Activated naive CD4-positive, alpha-beta T cell treated with anti-CD3 and anti-CD28 coated beads for 36 hours (primary cell): Measurements from ENCODE around the gene OR10A6. TPM values are rescaled to one million over a fixed set of nuclear protein-coding genes. Genes with fewer than 3 reads are reported as not detected.

Experiments used
- CTCF ChIA-PET: fragments of 350-600 bp; sonication (Branson Sonifier 250); formaldehyde crosslinking; loops from one replicate; lab custom pipeline; 2021; ENCODE audit warnings: antibody characterized with exemption; lab: Charles Lee
- DNase-seq: peaks from one replicate; pipeline ENCODE4 v3.0.0-alpha.2; 2020
- H3K27ac Mint-ChIP-seq: one replicate; pipeline ENCODE4 v1.8.0; 2021; ENCODE audit warnings: mild to moderate bottlenecking, mixed read lengths
- H3K27me3 Mint-ChIP-seq: one replicate; pipeline ENCODE4 v1.8.0; 2021; ENCODE audit warnings: low read depth, mixed read lengths
- H3K36me3 Mint-ChIP-seq: one replicate; pipeline ENCODE4 v1.8.0; 2021; ENCODE audit warnings: low read depth, mixed read lengths
- H3K4me1 Mint-ChIP-seq: one replicate; pipeline ENCODE4 v1.8.0; 2021; ENCODE audit warnings: low read depth, mixed read lengths
- H3K4me3 Mint-ChIP-seq: one replicate; pipeline ENCODE4 v1.8.0; 2021; ENCODE audit warnings: mild to moderate bottlenecking, moderate library complexity, mixed read lengths
- H3K9me3 Mint-ChIP-seq: one replicate; pipeline ENCODE4 v1.8.0; 2021; ENCODE audit warnings: mixed read lengths
- intact Hi-C: fragments of 100-400 bp; cut with micrococcal nuclease; formaldehyde crosslinking; loops from one replicate; pipeline ENCODE4 v1.15.1; 2023
- total RNA-seq, 2 experiments: library from RNA; stranded (reverse); gene quantifications; one replicate each; pipeline ENCODE4 v1.2.3, GENCODE V29; 2021

OR10A6 gene
- total RNA-seq, 2 experiments from 2014 or later: not detected

DNA sequence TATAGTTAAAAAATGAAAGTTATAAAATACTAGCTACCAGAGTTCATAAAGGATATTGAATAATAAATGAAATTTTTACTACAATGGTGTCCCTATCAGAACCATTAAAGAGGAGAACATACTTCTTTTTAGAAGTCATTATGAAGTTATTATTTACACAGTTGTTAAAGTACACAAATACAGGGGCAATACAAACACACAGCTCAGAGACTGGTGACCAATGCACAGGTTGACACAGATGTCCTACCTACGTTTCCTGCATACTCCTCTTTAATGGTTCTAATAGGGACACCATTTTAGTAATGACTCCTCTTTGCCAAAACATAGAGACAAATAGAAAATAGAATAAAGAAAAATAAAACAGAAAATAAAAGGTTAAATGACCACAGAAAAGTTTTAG is 24.1 kb upstream of the OR10A6 start:
- intact Hi-C loops: no loop called here
- no peak overlapping the region for H3K27ac Mint-ChIP-seq
- no peak overlapping the region for H3K4me3 Mint-ChIP-seq
- CTCF ChIA-PET: interaction anchor here (1.4 kb wide), 1 partner anchor 62 kb away, joined by 3 read pairs; no protein-coding TSS in a partner anchor
- H3K4me1 Mint-ChIP-seq: no peaks in the 10 kb centered on the region
- peaks cover 2% of the 10 kb centered on the region for H3K9me3 Mint-ChIP-seq
- H3K27me3 Mint-ChIP-seq: peaks cover 11% of the 10 kb centered on the region
- DNase-seq: no peak
- H3K36me3 Mint-ChIP-seq: no peaks in the 10 kb centered on the region

DNA sequence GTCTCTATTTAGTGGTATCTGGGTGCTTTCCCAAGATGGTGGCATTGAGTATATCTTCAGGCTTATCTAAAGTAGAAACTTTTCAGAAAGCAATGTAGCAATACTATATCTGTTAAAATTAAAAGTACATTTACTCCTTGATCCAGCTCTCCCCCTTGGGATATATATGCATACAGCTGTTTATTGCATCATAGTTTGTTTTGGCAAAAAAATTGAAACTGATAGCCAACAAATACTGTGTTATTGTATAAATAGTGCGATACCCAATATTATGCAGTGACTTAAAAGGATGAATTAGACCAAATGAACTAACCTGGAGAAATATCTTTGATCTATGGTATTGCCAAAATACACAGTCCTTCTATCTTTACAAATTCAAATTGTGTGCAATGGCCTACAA is 18.9 kb upstream of the OR10A6 start:
- no peak for DNase-seq
- intact Hi-C loops: no loop called here
- H3K4me1 Mint-ChIP-seq: no peaks in the 10 kb centered on the region
- no peak overlapping the region for H3K27ac Mint-ChIP-seq
- H3K9me3 Mint-ChIP-seq: no peaks in the 10 kb centered on the region
- CTCF ChIA-PET: no interaction called here
- H3K4me3 Mint-ChIP-seq: no peak overlapping the region
- H3K36me3 Mint-ChIP-seq: no peaks in the 10 kb centered on the region
- peaks cover 18% of the 10 kb centered on the region for H3K27me3 Mint-ChIP-seq

DNA sequence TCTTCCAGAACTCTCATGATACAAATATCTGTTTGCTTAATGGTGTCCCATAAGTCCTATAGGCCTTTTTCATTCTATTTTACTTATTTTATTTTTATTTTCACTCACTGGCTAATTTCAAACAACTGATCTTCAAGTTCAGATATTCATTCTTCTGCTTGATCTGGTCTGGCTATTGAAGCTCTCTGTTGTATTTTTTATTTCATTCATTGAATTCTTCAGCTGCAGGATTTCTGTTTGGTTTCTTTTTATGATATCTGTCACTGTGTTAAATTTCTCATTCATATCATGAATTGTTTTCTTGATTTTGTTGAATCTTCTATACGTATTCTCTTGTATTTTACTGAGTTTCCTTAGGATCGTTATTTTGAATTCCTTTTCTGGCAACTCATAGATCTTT is 13.1 kb upstream of the OR10A6 start:
- intact Hi-C loops: no loop called here
- Mint-ChIP-seq H3K9me3 (peaks cover 22% of the 10 kb centered on the region), H3K27me3 (peaks cover 20% of the 10 kb centered on the region), H3K36me3 (no peaks in the 10 kb centered on the region), H3K27ac (no peak overlapping the region), H3K4me3 (no peak overlapping the region), H3K4me1 (no peaks in the 10 kb centered on the region)
- CTCF ChIA-PET: no interaction called here
- DNase-seq: no peak

DNA sequence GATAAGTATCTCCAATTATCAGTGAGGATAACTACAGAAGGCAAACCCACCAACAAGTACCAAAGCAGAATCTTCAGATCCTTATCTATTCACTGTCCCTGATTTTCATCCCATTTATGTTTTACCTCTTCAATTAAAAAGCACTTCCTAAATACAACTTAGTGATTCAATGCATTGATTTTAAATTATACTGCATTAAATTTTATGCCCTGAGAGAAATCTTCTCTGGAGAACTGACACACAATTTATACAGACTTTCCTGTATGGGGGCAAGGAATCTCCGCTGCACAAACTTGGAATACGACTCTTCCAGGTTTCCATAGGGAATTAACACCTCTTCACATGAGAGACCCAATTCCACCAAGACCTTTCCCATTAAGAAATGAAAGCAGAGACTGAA is 10.5 kb upstream of the OR10A6 start, which contains the start of gene OR10A3:
OR10A3 (minus strand) TSS at position 101 of the 400 bp plus-strand sequence. CDS start 2,188 bp downstream, outside the sequence.
- H3K27me3 Mint-ChIP-seq: peaks cover 21% of the 10 kb centered on the region
- CTCF ChIA-PET: no interaction called here

DNA sequence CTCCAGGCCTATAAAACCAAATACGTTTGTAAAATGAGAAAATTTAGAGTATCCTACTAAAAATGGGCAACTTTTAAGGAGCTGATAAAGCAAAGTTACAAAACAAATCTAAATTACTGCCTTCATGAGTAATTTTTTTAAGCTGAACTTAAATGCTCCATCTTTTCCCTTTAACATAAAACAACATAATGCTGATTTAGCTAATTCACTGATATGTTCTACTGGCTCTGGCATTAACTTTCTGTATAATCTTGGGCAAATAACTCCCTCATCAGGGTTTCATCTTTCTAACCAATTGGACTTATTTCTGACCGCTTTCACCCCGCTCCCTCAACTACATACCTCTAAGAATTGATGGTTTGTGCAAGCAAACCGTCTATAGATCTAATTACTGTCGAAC is 10.1 kb upstream of the OR10A6 start:
- intact Hi-C loops: no loop called here
- no peak for DNase-seq
- CTCF ChIA-PET: interaction anchor here (0.6 kb wide), 1 partner anchor 361 kb away, joined by 3 read pairs; no protein-coding TSS in a partner anchor
- Mint-ChIP-seq H3K27ac (no peak overlapping the region), H3K9me3 (peaks cover 22% of the 10 kb centered on the region), H3K4me3 (no peak overlapping the region), H3K27me3 (peaks cover 21% of the 10 kb centered on the region), H3K36me3 (no peaks in the 10 kb centered on the region), H3K4me1 (no peaks in the 10 kb centered on the region)

More for the DNA sequence above, 10.5 kb upstream of the OR10A6 start, which contains the start of gene OR10A3:
- Mint-ChIP-seq H3K4me1 (no peaks in the 10 kb centered on the region), H3K27ac (no peak within 1 kb of the TSS), H3K36me3 (no peaks in the 10 kb centered on the region), H3K9me3 (peaks cover 22% of the 10 kb centered on the region), H3K4me3 (no peak within 1 kb of the TSS)
- intact Hi-C loops: no loop called here
- DNase-seq: no peak

DNA sequence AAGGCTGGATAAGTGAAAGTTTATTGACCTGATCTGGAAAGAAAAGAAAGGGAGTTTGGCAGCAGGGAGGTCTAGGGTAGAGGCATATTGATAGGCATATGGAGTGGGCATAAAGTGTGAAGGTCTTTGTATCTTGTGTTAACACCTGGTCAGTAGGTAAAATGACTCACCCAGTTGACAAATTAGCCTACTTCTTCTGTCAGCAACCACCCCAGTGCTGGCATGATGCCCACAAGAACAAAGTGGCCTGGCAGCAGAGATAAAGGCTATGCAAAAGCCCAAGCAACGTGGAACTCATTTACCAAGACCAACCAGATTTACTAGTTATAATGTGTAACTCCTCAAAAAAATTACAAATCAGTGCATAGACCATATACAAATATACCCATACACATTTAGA is 5.5 kb upstream of the OR10A6 start:
- Mint-ChIP-seq H3K9me3 (no peaks in the 10 kb centered on the region), H3K36me3 (no peaks in the 10 kb centered on the region), H3K4me1 (no peaks in the 10 kb centered on the region), H3K27ac (no peak overlapping the region), H3K27me3 (peaks cover 35% of the 10 kb centered on the region), H3K4me3 (no peak overlapping the region)
- intact Hi-C loops: no loop called here
- no peak for DNase-seq
- CTCF ChIA-PET: no interaction called here

DNA sequence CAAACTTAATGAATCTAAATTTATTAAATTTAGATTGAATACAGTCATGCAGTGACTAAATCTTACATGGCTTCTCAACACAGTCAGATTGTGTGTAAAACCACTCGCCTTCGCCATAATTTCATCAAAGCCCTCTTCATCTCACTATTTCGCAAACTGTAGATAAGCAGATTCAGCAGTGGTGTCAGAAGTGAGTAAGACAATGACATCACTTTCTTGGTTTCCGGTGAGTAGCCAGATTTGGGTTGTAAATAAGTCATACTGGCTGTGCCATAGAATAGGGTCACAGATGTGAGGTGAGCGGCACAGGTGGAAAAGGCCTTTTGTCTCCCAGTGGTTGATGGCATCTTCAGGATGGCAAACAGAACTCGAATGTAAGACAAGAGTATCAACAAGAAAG is 3.4 kb downstream of the OR10A6 start:
- H3K9me3 Mint-ChIP-seq: no peaks in the 10 kb centered on the region

DNA sequence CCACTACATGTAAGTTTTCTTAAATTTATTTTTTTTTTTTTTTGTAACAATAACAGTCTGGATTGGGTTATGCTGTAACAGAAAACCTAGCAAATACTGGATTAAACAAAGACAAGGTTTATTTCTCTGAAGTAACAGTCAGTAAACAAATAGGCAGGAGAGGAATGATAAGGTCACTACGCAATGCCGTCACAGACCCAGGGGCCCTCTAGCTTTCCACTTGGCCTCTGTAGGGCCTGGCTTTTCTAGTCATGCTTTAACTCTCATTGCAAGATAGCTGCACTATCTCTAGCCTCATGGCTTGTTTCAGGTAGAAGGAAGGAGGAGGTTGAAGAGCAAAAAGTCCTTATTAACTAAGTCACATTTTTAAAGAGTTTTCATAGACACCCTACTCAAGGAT is 6.5 kb downstream of the OR10A6 start:
- Mint-ChIP-seq H3K4me3 (no peak overlapping the region), H3K27me3 (peaks cover 18% of the 10 kb centered on the region), H3K4me1 (no peaks in the 10 kb centered on the region), H3K27ac (no peak overlapping the region), H3K36me3 (no peaks in the 10 kb centered on the region), H3K9me3 (no peaks in the 10 kb centered on the region)
- intact Hi-C loops: no loop called here
- DNase-seq: no peak
- CTCF ChIA-PET: interaction anchor here (0.8 kb wide), 1 partner anchor 175 kb away, joined by 3 read pairs; no protein-coding TSS in a partner anchor

More for the DNA sequence above, 3.4 kb downstream of the OR10A6 start:
- intact Hi-C loops: no loop called here
- H3K36me3 Mint-ChIP-seq: no peaks in the 10 kb centered on the region
- H3K4me3 Mint-ChIP-seq: no peak overlapping the region
- CTCF ChIA-PET: no interaction called here
- no peak for DNase-seq
- H3K4me1 Mint-ChIP-seq: no peaks in the 10 kb centered on the region
- no peak overlapping the region for H3K27ac Mint-ChIP-seq
- peaks cover 35% of the 10 kb centered on the region for H3K27me3 Mint-ChIP-seq

DNA sequence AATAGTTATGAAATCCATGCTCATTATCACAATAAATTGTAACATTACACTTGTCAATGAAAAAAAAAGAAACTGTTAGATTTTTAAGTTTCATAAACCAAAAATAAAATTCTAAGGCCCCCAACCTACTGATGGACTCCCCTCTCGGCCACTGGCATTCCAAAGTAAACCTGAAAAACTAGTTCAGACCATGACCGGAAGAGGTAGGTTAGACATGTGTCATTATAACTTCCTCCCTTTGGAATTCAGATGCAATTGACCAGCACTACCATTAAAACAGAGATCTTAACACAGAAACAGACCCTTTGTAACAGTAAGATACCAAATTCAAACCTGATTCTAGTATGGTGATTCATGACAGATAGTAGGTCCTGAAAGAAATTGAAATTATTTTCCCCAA is 12.9 kb downstream of the OR10A6 start:
- Mint-ChIP-seq H3K4me1 (no peaks in the 10 kb centered on the region), H3K4me3 (no peak overlapping the region), H3K27me3 (peaks cover 2% of the 10 kb centered on the region), H3K9me3 (no peaks in the 10 kb centered on the region), H3K27ac (no peak overlapping the region), H3K36me3 (no peaks in the 10 kb centered on the region)
- CTCF ChIA-PET: no interaction called here
- intact Hi-C loops: no loop called here
- DNase-seq: no peak

DNA sequence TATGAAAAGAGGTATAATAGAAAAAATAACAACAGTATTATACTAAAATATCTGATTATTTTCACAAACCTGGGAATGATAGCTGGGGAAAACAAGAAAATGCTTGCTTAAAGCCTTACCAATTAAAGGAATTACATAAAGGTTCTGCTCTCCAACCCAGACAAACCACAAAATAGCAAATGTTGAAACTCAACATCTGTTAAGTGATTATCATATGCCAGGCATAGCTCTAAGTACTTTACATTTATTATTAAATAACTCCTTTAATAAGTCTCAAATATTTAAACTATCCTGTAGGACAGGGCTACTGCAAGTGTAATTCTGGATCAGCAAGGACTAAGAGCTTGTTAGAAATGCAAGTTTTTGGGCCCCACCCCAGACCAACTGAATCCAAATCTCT is 20.1 kb downstream of the OR10A6 start:
- intact Hi-C loops: no loop called here

DNA sequence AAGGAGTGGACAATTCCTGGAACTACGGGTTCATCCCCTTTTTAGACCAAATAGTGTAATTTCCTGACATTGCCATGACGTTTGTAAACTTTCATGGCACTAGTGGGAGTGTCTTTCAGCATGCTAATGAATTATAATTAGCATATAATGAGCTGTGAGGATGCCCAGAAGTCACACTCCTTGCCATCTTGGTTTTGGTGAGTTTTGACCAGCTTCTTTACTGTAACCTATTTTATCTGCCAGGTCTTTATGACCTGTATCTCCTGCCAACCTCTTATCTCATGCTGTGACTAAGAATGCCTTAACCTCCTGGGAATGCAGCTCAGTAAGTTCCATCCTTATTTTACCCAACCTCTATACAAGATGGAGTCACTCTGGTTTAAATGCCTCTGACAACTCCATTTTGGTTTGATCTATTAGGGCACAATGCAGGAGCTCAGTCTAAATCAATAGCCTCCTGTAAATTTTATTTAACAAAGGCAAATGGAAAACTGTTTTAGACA is 20.7 kb downstream of the OR10A6 start:
- no peaks in the 10 kb centered on the region for H3K4me1 Mint-ChIP-seq
- no peak overlapping the region for H3K27ac Mint-ChIP-seq
- no peak for DNase-seq
- H3K9me3 Mint-ChIP-seq: no peaks in the 10 kb centered on the region
- CTCF ChIA-PET: interaction anchor here (1.5 to 1.7 kb wide), 3 partner anchors 76 to 78 kb away, joined by 3 to 5 read pairs (median 4); partner anchors contain the start of gene EIF3F
- no peaks in the 10 kb centered on the region for H3K36me3 Mint-ChIP-seq
- intact Hi-C loops: no loop called here
- H3K4me3 Mint-ChIP-seq: no peak overlapping the region
- peaks cover 12% of the 10 kb centered on the region for H3K27me3 Mint-ChIP-seq

More for the DNA sequence above, 20.1 kb downstream of the OR10A6 start:
- Mint-ChIP-seq H3K9me3 (no peaks in the 10 kb centered on the region), H3K36me3 (no peaks in the 10 kb centered on the region), H3K27ac (no peak overlapping the region), H3K27me3 (peaks cover 12% of the 10 kb centered on the region), H3K4me3 (no peak overlapping the region), H3K4me1 (no peaks in the 10 kb centered on the region)
- DNase-seq: no peak
- CTCF ChIA-PET: interaction anchor here (1.5 to 1.6 kb wide), 2 partner anchors 75 to 78 kb away, joined by 3 to 4 read pairs; no protein-coding TSS in a partner anchor

DNA sequence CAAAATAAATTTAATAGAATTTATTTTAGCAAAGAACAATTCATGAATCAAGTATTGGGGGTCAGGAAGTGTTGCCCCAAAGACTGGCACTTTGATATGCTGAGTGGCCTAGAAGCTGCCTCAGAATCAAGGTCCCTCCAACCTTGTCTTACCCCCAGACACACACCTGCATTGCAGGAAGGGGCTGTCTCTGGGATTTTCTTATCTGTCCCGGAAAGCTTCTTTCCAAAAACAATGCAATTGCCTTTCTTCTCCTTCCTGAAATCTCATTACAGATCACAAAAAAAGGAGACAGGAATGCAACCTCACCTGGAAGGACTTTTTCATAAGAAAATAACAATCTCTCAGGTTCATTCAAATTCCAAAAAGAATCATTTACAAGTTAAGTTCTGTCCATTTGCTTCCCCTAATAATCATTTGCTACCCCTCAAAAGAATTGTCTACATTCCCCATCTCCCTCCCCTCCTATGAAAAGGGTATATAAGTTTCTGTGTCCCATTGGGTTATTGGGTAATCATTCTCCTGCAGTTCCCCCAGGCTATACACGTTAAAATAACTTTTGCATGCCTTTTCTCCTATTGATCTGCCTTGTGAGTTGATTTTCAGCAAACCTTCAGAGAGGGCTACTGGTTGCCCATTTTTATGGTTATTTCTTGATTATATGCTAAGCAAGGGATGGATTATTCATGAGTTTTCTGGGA is 21.3 kb downstream of the OR10A6 start:
- intact Hi-C loops: no loop called here
- no peak for DNase-seq
- Mint-ChIP-seq H3K9me3 (no peaks in the 10 kb centered on the region), H3K36me3 (no peaks in the 10 kb centered on the region), H3K4me1 (no peaks in the 10 kb centered on the region), H3K27me3 (peaks cover 12% of the 10 kb centered on the region), H3K4me3 (no peak overlapping the region), H3K27ac (no peak overlapping the region)
- CTCF ChIA-PET: interaction anchor here (0.6 to 1.7 kb wide), 3 partner anchors 19 to 77 kb away, joined by 3 to 5 read pairs (median 3); partner anchors contain the start of gene EIF3F

DNA sequence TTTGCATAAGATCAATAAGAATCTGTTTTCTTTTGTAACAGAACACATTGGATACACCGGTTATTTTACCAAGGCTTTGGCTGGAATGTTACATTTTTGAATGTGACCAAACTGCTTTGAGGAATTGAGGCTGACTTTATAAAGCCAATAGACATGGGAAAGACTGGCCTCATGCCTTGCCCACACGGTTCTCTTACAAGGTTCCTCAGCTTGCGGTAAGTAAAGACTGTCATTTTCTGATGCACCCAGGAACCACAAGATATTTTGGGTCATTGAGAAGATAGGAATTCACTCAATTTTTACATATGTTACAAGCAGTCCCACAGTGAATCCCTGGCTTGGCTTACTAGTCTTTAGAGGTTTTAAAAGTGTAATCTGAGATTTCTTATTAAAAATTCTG is 23.9 kb downstream of the OR10A6 start:
- Mint-ChIP-seq H3K27ac (no peak overlapping the region), H3K36me3 (no peaks in the 10 kb centered on the region), H3K4me1 (no peaks in the 10 kb centered on the region), H3K27me3 (peaks cover 10% of the 10 kb centered on the region), H3K9me3 (no peaks in the 10 kb centered on the region), H3K4me3 (no peak overlapping the region)
- CTCF ChIA-PET: no interaction called here
- intact Hi-C loops: no loop called here
- no peak for DNase-seq
